ENCODE results near the gene PA2G4.
A peak's percentile ranks its signal among the peaks of the same experiment; 100 is the strongest.

PA2G4 gene

GRCh38 chr12:56101045-56101444, 3.3 kb upstream of the PA2G4 start:
- Histone ChIP-seq H3K4me1 (ENCODE audit: control insufficient read depth in 1 of 2, insufficient read depth in 2 of 2, low read length in 2 of 2) (peaks cover 8 to 17% of the 10 kb centered on the region in 2 donors), H3K27me3 (ENCODE audit: low read depth, low read length) (no peaks in the 10 kb centered on the region), H3K36me3 (ENCODE audit: control insufficient read depth in 1 of 2, insufficient read depth in 2 of 2, low read length in 2 of 2) (no peaks in the 10 kb centered on the region), H3K4me3 (ENCODE audit: low read depth in 1 of 2, low read length in 2 of 2) (no peak overlapping the region), H3K27ac (ENCODE audit: low read length) (no peak overlapping the region), H3K9me3 (ENCODE audit: control insufficient read depth in 1 of 2, low read length in 2 of 2) (no peaks in the 10 kb centered on the region)

DNA sequence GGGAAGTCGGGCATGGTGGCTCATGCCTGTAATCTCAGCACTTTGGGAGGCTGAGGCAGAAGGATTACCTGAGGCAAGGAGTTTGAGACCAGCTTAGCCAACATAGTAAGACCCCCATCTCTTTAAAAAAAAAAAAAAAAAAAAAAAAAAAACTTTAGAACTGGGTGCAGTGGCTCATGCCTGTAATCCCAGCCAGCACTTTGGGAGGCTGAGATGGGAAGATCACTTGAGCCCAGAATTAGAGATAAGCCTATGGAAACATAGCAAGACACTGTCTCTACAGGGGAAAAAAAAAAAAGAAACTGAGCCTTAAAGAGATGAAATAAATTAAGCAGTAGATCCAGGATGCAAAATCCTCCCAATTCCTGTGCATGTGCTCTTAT, 1.7 kb upstream of the PA2G4 start:
- Histone ChIP-seq H3K36me3 (ENCODE audit: control insufficient read depth in 1 of 2, insufficient read depth in 2 of 2, low read length in 2 of 2) (peaks cover 11% of the 10 kb centered on the region in 2 donors), H3K4me1 (ENCODE audit: control insufficient read depth in 1 of 2, insufficient read depth in 2 of 2, low read length in 2 of 2) (peaks cover 10 to 28% of the 10 kb centered on the region in 2 donors), H3K4me3 (ENCODE audit: low read depth in 1 of 2, low read length in 2 of 2) (no peak overlapping the region), H3K27me3 (ENCODE audit: low read depth, low read length) (no peaks in the 10 kb centered on the region), H3K9me3 (ENCODE audit: control insufficient read depth in 1 of 2, low read length in 2 of 2) (no peaks in the 10 kb centered on the region), H3K27ac (ENCODE audit: low read length) (no peak overlapping the region)

- no peaks in the 10 kb centered on the region for H3K9me3 ChIP-seq (ENCODE audit: control insufficient read depth in 1 of 2, low read length in 2 of 2)
- H3K4me3 ChIP-seq (ENCODE audit: low read depth in 1 of 2, low read length in 2 of 2) = peak overlapping the region; percentile 74 to 77
- peak overlapping the region; percentile 90 for H3K27ac ChIP-seq (ENCODE audit: low read length)
- no peaks in the 10 kb centered on the region for H3K27me3 ChIP-seq (ENCODE audit: low read depth, low read length)
- H3K4me1 ChIP-seq (ENCODE audit: control insufficient read depth in 1 of 2, insufficient read depth in 2 of 2, low read length in 2 of 2) = peaks cover 10 to 28% of the 10 kb centered on the region in 2 donors
- H3K36me3 ChIP-seq (ENCODE audit: control insufficient read depth in 1 of 2, insufficient read depth in 2 of 2, low read length in 2 of 2) = peaks cover 16% of the 10 kb centered on the region in 2 donors
Measured at GRCh38 chr12:56103066-56103711, 1.2 kb upstream of the PA2G4 start.

- H3K9me3 ChIP-seq (ENCODE audit: control insufficient read depth in 1 of 2, low read length in 2 of 2) = no peaks in the 10 kb centered on the region
- H3K27ac ChIP-seq (ENCODE audit: low read length) = peak overlapping the region; percentile 90
- peaks cover 10 to 28% of the 10 kb centered on the region in 2 donors for H3K4me1 ChIP-seq (ENCODE audit: control insufficient read depth in 1 of 2, insufficient read depth in 2 of 2, low read length in 2 of 2)
- H3K27me3 ChIP-seq (ENCODE audit: low read depth, low read length) = no peaks in the 10 kb centered on the region
- H3K36me3 ChIP-seq (ENCODE audit: control insufficient read depth in 1 of 2, insufficient read depth in 2 of 2, low read length in 2 of 2) = peaks cover 20 to 22% of the 10 kb centered on the region in 2 donors
- peak overlapping the region; percentile 74 to 77 for H3K4me3 ChIP-seq (ENCODE audit: low read depth in 1 of 2, low read length in 2 of 2)
Measured at GRCh38 chr12:56103823-56104108, 593 bp upstream of the PA2G4 start.

DNA sequence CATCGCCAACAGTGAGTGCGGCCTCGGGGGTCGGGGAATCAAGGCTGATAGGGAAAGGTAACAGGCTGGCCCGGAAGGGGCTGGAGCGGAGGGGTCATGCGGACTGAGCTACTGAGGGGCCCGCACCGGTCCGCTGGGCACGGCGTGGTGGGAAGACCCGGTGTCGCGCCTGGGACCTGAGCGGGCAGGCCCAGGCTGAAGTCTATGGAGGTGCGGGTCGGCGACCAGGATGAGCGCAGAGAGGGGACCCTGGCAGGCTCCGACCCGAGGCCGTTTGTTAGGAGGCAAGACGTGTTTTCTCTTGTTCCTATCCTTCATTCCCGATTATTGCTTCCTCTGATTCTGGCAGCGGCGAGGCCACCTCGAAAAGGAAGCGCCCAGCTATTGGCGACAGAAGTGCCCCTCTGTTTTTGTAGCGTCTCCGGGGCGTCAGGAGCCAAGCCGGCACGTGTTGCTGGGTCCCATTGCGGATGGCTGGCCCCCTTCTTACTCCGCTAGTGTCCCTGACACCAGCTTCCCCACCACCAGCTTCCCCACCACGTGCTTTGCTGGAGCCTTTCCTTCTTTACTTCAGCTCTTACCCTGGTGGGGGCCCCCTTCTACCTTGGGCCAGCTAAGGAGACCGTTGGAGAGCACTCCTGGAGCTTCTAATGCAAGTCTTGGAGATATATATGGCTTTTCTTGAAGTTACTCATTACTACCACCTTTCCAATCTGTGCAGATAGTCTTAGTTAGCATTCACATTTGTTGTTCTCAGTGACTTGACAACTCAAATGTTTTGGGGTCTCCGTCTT, 653 bp downstream of the PA2G4 start:
- Histone ChIP-seq H3K4me3 (ENCODE audit: low read depth in 1 of 2, low read length in 2 of 2) (peak overlapping the region; percentile 74 to 77), H3K27ac (ENCODE audit: low read length) (peak overlapping the region; percentile 90)

GRCh38 chr12:56105609-56105902, 1.2 kb downstream of the PA2G4 start:
- no peaks in the 10 kb centered on the region for H3K9me3 ChIP-seq (ENCODE audit: control insufficient read depth in 1 of 2, low read length in 2 of 2)
- H3K4me1 ChIP-seq (ENCODE audit: control insufficient read depth in 1 of 2, insufficient read depth in 2 of 2, low read length in 2 of 2) = peaks cover 10 to 28% of the 10 kb centered on the region in 2 donors
- H3K36me3 ChIP-seq (ENCODE audit: control insufficient read depth in 1 of 2, insufficient read depth in 2 of 2, low read length in 2 of 2) = peaks cover 30 to 37% of the 10 kb centered on the region in 2 donors
- no peaks in the 10 kb centered on the region for H3K27me3 ChIP-seq (ENCODE audit: low read depth, low read length)
- H3K4me3 ChIP-seq (ENCODE audit: low read depth in 1 of 2, low read length in 2 of 2) = peak overlapping the region; percentile 74 to 77
- H3K27ac ChIP-seq (ENCODE audit: low read length) = peak overlapping the region; percentile 90

More for the DNA sequence above, 653 bp downstream of the PA2G4 start:
- Histone ChIP-seq H3K9me3 (ENCODE audit: control insufficient read depth in 1 of 2, low read length in 2 of 2) (no peaks in the 10 kb centered on the region), H3K4me1 (ENCODE audit: control insufficient read depth in 1 of 2, insufficient read depth in 2 of 2, low read length in 2 of 2) (peaks cover 10 to 28% of the 10 kb centered on the region in 2 donors), H3K36me3 (ENCODE audit: control insufficient read depth in 1 of 2, insufficient read depth in 2 of 2, low read length in 2 of 2) (peaks cover 26 to 32% of the 10 kb centered on the region in 2 donors), H3K27me3 (ENCODE audit: low read depth, low read length) (no peaks in the 10 kb centered on the region)

- H3K27me3 ChIP-seq (ENCODE audit: low read depth, low read length) = no peaks in the 10 kb centered on the region
- no peak overlapping the region for H3K4me3 ChIP-seq (ENCODE audit: low read depth in 1 of 2, low read length in 2 of 2)
- H3K27ac ChIP-seq (ENCODE audit: low read length) = no peak overlapping the region
- H3K4me1 ChIP-seq (ENCODE audit: control insufficient read depth in 1 of 2, insufficient read depth in 2 of 2, low read length in 2 of 2) = peaks cover 10 to 28% of the 10 kb centered on the region in 2 donors
- H3K36me3 ChIP-seq (ENCODE audit: control insufficient read depth in 1 of 2, insufficient read depth in 2 of 2, low read length in 2 of 2) = peaks cover 43 to 52% of the 10 kb centered on the region in 2 donors
- no peaks in the 10 kb centered on the region for H3K9me3 ChIP-seq (ENCODE audit: control insufficient read depth in 1 of 2, low read length in 2 of 2)
Measured at GRCh38 chr12:56107242-56107641, 2.9 kb downstream of the PA2G4 start.

DNA sequence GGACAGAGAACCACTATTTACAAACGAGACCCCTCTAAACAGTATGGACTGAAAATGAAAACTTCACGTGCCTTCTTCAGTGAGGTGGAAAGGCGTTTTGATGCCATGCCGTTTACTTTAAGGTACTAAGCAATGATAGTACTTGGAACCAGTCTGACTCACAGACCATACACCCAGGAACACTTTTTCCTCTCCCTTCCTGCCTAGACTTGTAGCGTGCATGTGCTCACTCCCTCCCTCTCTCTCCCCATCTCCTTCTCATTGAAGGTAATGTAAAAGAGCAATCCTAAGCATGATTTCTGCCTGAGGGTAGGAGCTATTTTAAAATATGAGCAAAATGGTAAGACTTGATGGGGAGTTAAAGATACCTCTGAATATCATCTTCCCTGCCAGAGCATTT, 6.2 kb downstream of the PA2G4 start:
- Histone ChIP-seq H3K4me3 (ENCODE audit: low read depth in 1 of 2, low read length in 2 of 2) (no peak overlapping the region), H3K27ac (ENCODE audit: low read length) (no peak overlapping the region), H3K36me3 (ENCODE audit: control insufficient read depth in 1 of 2, insufficient read depth in 2 of 2, low read length in 2 of 2) (peaks cover 53 to 66% of the 10 kb centered on the region in 2 donors), H3K9me3 (ENCODE audit: control insufficient read depth in 1 of 2, low read length in 2 of 2) (no peaks in the 10 kb centered on the region), H3K4me1 (ENCODE audit: control insufficient read depth in 1 of 2, insufficient read depth in 2 of 2, low read length in 2 of 2) (peaks cover 6 to 16% of the 10 kb centered on the region in 2 donors), H3K27me3 (ENCODE audit: low read depth, low read length) (no peaks in the 10 kb centered on the region)

- Histone ChIP-seq H3K4me3 (ENCODE audit: low read depth in 1 of 2, low read length in 2 of 2) (no peak overlapping the region), H3K9me3 (ENCODE audit: control insufficient read depth in 1 of 2, low read length in 2 of 2) (no peaks in the 10 kb centered on the region), H3K27ac (ENCODE audit: low read length) (no peak overlapping the region), H3K27me3 (ENCODE audit: low read depth, low read length) (no peaks in the 10 kb centered on the region), H3K36me3 (ENCODE audit: control insufficient read depth in 1 of 2, insufficient read depth in 2 of 2, low read length in 2 of 2) (peaks cover 34 to 47% of the 10 kb centered on the region in 2 donors), H3K4me1 (ENCODE audit: control insufficient read depth in 1 of 2, insufficient read depth in 2 of 2, low read length in 2 of 2) (peaks cover 8 to 14% of the 10 kb centered on the region in 2 donors)
Measured at GRCh38 chr12:56114084-56114483, 9.7 kb downstream of the PA2G4 start.

GRCh38 chr12:56115329-56115728, 11.0 kb downstream of the PA2G4 start:
- Histone ChIP-seq H3K9me3 (ENCODE audit: control insufficient read depth in 1 of 2, low read length in 2 of 2) (no peaks in the 10 kb centered on the region), H3K4me3 (ENCODE audit: low read depth in 1 of 2, low read length in 2 of 2) (peak overlapping the region; percentile 91 to 99), H3K36me3 (ENCODE audit: control insufficient read depth in 1 of 2, insufficient read depth in 2 of 2, low read length in 2 of 2) (peaks cover 26 to 37% of the 10 kb centered on the region in 2 donors), H3K4me1 (ENCODE audit: control insufficient read depth in 1 of 2, insufficient read depth in 2 of 2, low read length in 2 of 2) (peaks cover 16 to 25% of the 10 kb centered on the region in 2 donors), H3K27me3 (ENCODE audit: low read depth, low read length) (no peaks in the 10 kb centered on the region), H3K27ac (ENCODE audit: low read length) (peak overlapping the region; percentile 100)

DNA sequence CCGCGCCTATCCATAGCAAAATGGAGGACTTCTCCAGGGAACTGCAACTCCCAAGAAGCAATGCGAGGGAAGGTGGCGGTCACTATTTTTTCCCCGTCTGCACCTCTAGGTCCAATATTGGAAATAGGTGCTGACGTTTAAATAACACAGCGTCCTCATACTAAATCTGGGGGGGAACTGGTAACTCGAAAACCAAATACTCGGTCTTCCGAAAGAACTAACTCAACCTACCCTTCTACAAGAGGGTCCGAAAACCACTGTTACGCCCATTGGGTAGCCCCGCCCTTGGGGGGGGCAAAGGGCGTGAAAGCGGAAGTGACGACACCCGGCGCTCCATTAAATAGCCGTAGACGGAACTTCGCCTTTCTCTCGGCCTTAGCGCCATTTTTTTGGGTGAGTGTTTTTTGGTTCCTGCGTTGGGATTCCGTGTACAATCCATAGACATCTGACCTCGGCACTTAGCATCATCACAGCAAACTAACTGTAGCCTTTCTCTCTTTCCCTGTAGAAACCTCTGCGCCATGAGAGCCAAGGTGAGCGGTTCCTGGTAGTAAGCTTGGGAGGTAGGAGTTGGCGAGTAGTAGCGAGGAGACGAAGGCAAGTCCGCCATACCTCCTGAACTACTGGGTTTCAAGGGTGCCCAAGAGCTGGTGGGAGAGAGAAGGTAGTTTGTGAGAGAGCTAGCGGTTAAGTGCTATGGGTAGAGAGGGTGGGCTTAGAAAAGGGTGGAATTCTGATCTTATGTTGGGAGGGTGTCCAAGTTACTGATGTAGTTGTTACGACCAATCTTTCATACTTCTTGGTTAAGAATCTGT, 12.1 kb downstream of the PA2G4 start, which contains the start of gene RPL41:
Gene RPL41, plus strand, starts transcription at position 367 of the 815 bp plus-strand sequence.
- Histone ChIP-seq H3K4me3 (ENCODE audit: low read depth in 1 of 2, low read length in 2 of 2) (peak within 1 kb of the TSS; percentile 91 to 99), H3K9me3 (ENCODE audit: control insufficient read depth in 1 of 2, low read length in 2 of 2) (no peaks in the 10 kb centered on the region), H3K27ac (ENCODE audit: low read length) (peak within 1 kb of the TSS; percentile 100), H3K4me1 (ENCODE audit: control insufficient read depth in 1 of 2, insufficient read depth in 2 of 2, low read length in 2 of 2) (peaks cover 16 to 26% of the 10 kb centered on the region in 2 donors), H3K27me3 (ENCODE audit: low read depth, low read length) (no peaks in the 10 kb centered on the region), H3K36me3 (ENCODE audit: control insufficient read depth in 1 of 2, insufficient read depth in 2 of 2, low read length in 2 of 2) (peaks cover 25 to 37% of the 10 kb centered on the region in 2 donors)
